Mesenchymal stem cell (in vitro differentiated cells and primary cell): ENCODE measurements around the gene TNFRSF8.
A peak's percentile ranks its signal among the peaks of the same experiment; 100 is the strongest.

ENCODE experiments used
- DNase-seq: peaks from one replicate; pipeline ENCODE4 v3.0.0-alpha.2; 2013
- H2AFZ ChIP-seq: one replicate; pipeline ENCODE4 v1.6.1; 2013; ENCODE audit warnings: low read depth, mild to moderate bottlenecking, control low read depth, inconsistent platforms, low read length, moderate library complexity
- H2AK5ac ChIP-seq: 2 replicates; pipeline ENCODE4 v1.6.1; 2013; ENCODE audit warnings: low read length, moderate library complexity, mild to moderate bottlenecking, inconsistent platforms; ENCODE audit not compliant: severe bottlenecking
- H2BK120ac ChIP-seq: one replicate; pipeline ENCODE4 v1.6.1; 2013; ENCODE audit warnings: low read depth, mild to moderate bottlenecking, inconsistent platforms, low read length, moderate library complexity
- H2BK12ac ChIP-seq, 2 experiments: one replicate each; pipeline ENCODE4 v1.6.1; 2013; ENCODE audit warnings: inconsistent platforms in 2 of 2, low read length in 2 of 2, mild to moderate bottlenecking in 2 of 2, moderate library complexity in 2 of 2, control low read depth in 1 of 2
- H2BK15ac ChIP-seq: one replicate; pipeline ENCODE4 v1.6.1; 2013; ENCODE audit warnings: mild to moderate bottlenecking, low read depth, inconsistent platforms; ENCODE audit not compliant: poor library complexity, severe bottlenecking
- H2BK5ac ChIP-seq: 2 replicates; pipeline ENCODE4 v1.6.1; 2013; ENCODE audit warnings: low read depth, mild to moderate bottlenecking, low read length, control low read depth, inconsistent platforms; ENCODE audit not compliant: poor library complexity, severe bottlenecking
- H3K14ac ChIP-seq, 2 experiments: one replicate each; pipeline ENCODE4 v1.6.1; 2013; ENCODE audit warnings: inconsistent platforms in 2 of 2, low read length in 2 of 2, control low read depth in 1 of 2, mild to moderate bottlenecking in 1 of 2, moderate library complexity in 1 of 2
- H3K18ac ChIP-seq, 2 experiments: one replicate each; pipeline ENCODE4 v1.6.1; 2013; ENCODE audit warnings: inconsistent platforms in 2 of 2, low read length in 2 of 2, control low read depth in 1 of 2, low read depth in 1 of 2, mild to moderate bottlenecking in 1 of 2
- H3K23ac ChIP-seq, 2 experiments: one replicate each; pipeline ENCODE4 v1.6.1; 2013; ENCODE audit warnings: inconsistent platforms in 2 of 2, low read length in 2 of 2, mild to moderate bottlenecking in 2 of 2, moderate library complexity in 2 of 2, control low read depth in 1 of 2
- H3K27ac ChIP-seq: 2 replicates; pipeline ENCODE4 v1.5.1; 2013; ENCODE audit warnings: mild to moderate bottlenecking, moderate library complexity, low read length, control low read depth, inconsistent platforms; ENCODE audit not compliant: poor library complexity, severe bottlenecking
- H3K27me3 ChIP-seq, 2 experiments: 2 replicates each; pipeline versions ENCODE4 v1.6.1 to v1.7.0; 2013; ENCODE audit warnings: low read length in 2 of 2, mild to moderate bottlenecking in 2 of 2, moderate library complexity in 2 of 2, control low read depth in 1 of 2, inconsistent platforms in 1 of 2; ENCODE audit not compliant: control insufficient read depth in 1 of 2, insufficient read depth in 1 of 2
- H3K36me3 ChIP-seq, 2 experiments: 2 replicates each; pipeline versions ENCODE4 v1.6.1 to v1.7.0; 2013; ENCODE audit warnings: low read length in 2 of 2, control low read depth in 1 of 2, inconsistent platforms in 1 of 2, low read depth in 1 of 2, mild to moderate bottlenecking in 1 of 2; ENCODE audit not compliant: insufficient read depth in 2 of 2, control insufficient read depth in 1 of 2
- H3K4ac ChIP-seq, 2 experiments: one replicate each; pipeline ENCODE4 v1.6.1; 2013; ENCODE audit warnings: inconsistent platforms in 2 of 2, low read length in 2 of 2, mild to moderate bottlenecking in 2 of 2, moderate library complexity in 2 of 2, control low read depth in 1 of 2, low read depth in 1 of 2
- H3K4me1 ChIP-seq: 2 replicates; pipeline ENCODE4 v1.6.1; 2013; ENCODE audit warnings: low read depth, low read length, control low read depth; ENCODE audit not compliant: control insufficient read depth, insufficient read depth
- H3K4me2 ChIP-seq: 2 replicates; pipeline ENCODE4 v1.6.1; 2013; ENCODE audit warnings: low read length, mild to moderate bottlenecking, inconsistent platforms; ENCODE audit not compliant: poor library complexity, severe bottlenecking
- H3K4me3 ChIP-seq, 2 experiments: 2 replicates each; pipeline versions ENCODE4 v1.5.1 to v1.7.0; 2013; ENCODE audit warnings: low read length in 2 of 2, mild to moderate bottlenecking in 2 of 2, control low read depth in 1 of 2, low read depth in 1 of 2; ENCODE audit not compliant: insufficient read depth in 1 of 2
- H3K79me1 ChIP-seq: replicated peaks from 2 replicates; pipeline ENCODE4 v1.6.1; 2013; ENCODE audit warnings: mild to moderate bottlenecking, control low read depth, low read length, inconsistent platforms; ENCODE audit not compliant: poor library complexity, severe bottlenecking
- H3K9ac ChIP-seq: 2 replicates; pipeline ENCODE4 v1.7.0; 2013; ENCODE audit warnings: mild to moderate bottlenecking, low read length, moderate library complexity
- H3K9me3 ChIP-seq: 2 replicates; pipeline ENCODE4 v1.7.0; 2013; ENCODE audit warnings: mild to moderate bottlenecking, low read length; ENCODE audit not compliant: control insufficient read depth
- H4K8ac ChIP-seq: one replicate; pipeline ENCODE4 v1.6.1; 2013; ENCODE audit warnings: inconsistent platforms, mild to moderate bottlenecking, low read length, moderate library complexity
- H4K91ac ChIP-seq: one replicate; pipeline ENCODE4 v1.6.1; 2013; ENCODE audit warnings: mild to moderate bottlenecking, low read length, inconsistent platforms
- WGBS: methylation state at CpG from one replicate; pipeline ENCODE4 v1.1.7; 2013; ENCODE audit warnings: mixed read lengths; 5-methylcytosine and 5-hydroxymethylcytosine counted together

TNFRSF8 gene

GRCh38 chr1:12165342-12165741 is 102.2 kb downstream of the TNFRSF8 start:
- Histone ChIP-seq H2BK12ac (peak overlapping the region; percentile 87 to 90), H3K23ac (no peak overlapping the region), H3K27me3 (peaks cover 0 to 3% of the 10 kb centered on the region in 2 experiments), H3K14ac (peak overlapping the region in 1 of 2 experiments; percentile 23), H3K4me2 (no peak overlapping the region), H2BK5ac (no peak overlapping the region), H3K36me3 (no peaks in the 10 kb centered on the region), H3K79me1 (no peaks in the 10 kb centered on the region), H2AK5ac (no peak overlapping the region), H3K4me1 (peaks cover 31% of the 10 kb centered on the region), H3K18ac (peak overlapping the region in 1 of 2 experiments; percentile 46), H3K9ac (no peak overlapping the region), H2BK15ac (peak overlapping the region; percentile 37), H4K8ac (no peak overlapping the region), H3K9me3 (no peaks in the 10 kb centered on the region), H4K91ac (no peak overlapping the region), H2BK120ac (peak overlapping the region; percentile 24), H3K4me3 (no peak overlapping the region), H3K4ac (no peak overlapping the region), H3K27ac (no peak overlapping the region), H2AFZ (no peak overlapping the region)
- peak; percentile 36 for DNase-seq
- WGBS, result 94% methylated on average over 4 of the region's 4 CpGs

- peaks cover 22% of the 10 kb centered on the region for H3K4me1 ChIP-seq
- H2BK120ac ChIP-seq, result peak within 1 kb of the TSS; percentile 49
- H3K23ac ChIP-seq, result peak within 1 kb of the TSS in 1 of 2 experiments; percentile 77
- no peaks in the 10 kb centered on the region for H3K79me1 ChIP-seq
- peak within 1 kb of the TSS; percentile 57 for H2BK15ac ChIP-seq
- peak within 1 kb of the TSS in 1 of 2 experiments; percentile 90 for H2BK12ac ChIP-seq
- no peaks in the 10 kb centered on the region for H3K36me3 ChIP-seq
- peak within 1 kb of the TSS; percentile 79 for H2AFZ ChIP-seq
- H3K14ac ChIP-seq, result peak within 1 kb of the TSS in 1 of 2 experiments; percentile 22
- H2BK5ac ChIP-seq, result no peak within 1 kb of the TSS
- peak within 1 kb of the TSS; percentile 90 for H3K9ac ChIP-seq
- no peak within 1 kb of the TSS for H2AK5ac ChIP-seq
- peak; percentile 67 for DNase-seq
- 7% methylated on average over 58 of the region's 79 CpGs for WGBS
- H4K91ac ChIP-seq, result peak within 1 kb of the TSS; percentile 83
- peak within 1 kb of the TSS; percentile 24 to 61 for H3K4ac ChIP-seq
- no peak within 1 kb of the TSS for H3K27ac ChIP-seq
- H4K8ac ChIP-seq, result peak within 1 kb of the TSS; percentile 79
- peak within 1 kb of the TSS; percentile 64 to 92 for H3K4me3 ChIP-seq
- H3K27me3 ChIP-seq, result peaks cover 0 to 3% of the 10 kb centered on the region in 2 experiments
- H3K18ac ChIP-seq, result peak within 1 kb of the TSS; percentile 81 to 90
- peak within 1 kb of the TSS; percentile 88 for H3K4me2 ChIP-seq
- H3K9me3 ChIP-seq, result no peaks in the 10 kb centered on the region
Observed at GRCh38 chr1:12166834-12167492, 103.9 kb downstream of the TNFRSF8 start, which contains the start of gene TNFRSF1B. TNFRSF1B (plus strand) TSS chr1:12166991; CDS start chr1:12167092, 101 bp downstream.

GRCh38 chr1:12167493-12168429 is 104.7 kb downstream of the TNFRSF8 start:
- Histone ChIP-seq H3K36me3 (no peaks in the 10 kb centered on the region), H2BK120ac (peak overlapping the region; percentile 49), H3K9me3 (no peaks in the 10 kb centered on the region), H3K27ac (no peak overlapping the region), H2BK15ac (peak overlapping the region; percentile 57), H3K9ac (peak overlapping the region; percentile 90), H2BK12ac (peak overlapping the region in 1 of 2 experiments; percentile 80), H2AK5ac (no peak overlapping the region), H3K4ac (peak overlapping the region; percentile 61 to 82), H3K23ac (peak overlapping the region in 1 of 2 experiments; percentile 77), H4K8ac (no peak overlapping the region), H2AFZ (peak overlapping the region; percentile 79), H2BK5ac (no peak overlapping the region), H3K27me3 (peaks cover 0 to 3% of the 10 kb centered on the region in 2 experiments), H3K14ac (peak overlapping the region in 1 of 2 experiments; percentile 66), H3K4me3 (peak overlapping the region in 1 of 2 experiments; percentile 92), H3K4me2 (peak overlapping the region; percentile 88), H3K18ac (peak overlapping the region; percentile 81 to 87), H3K79me1 (no peaks in the 10 kb centered on the region), H3K4me1 (peaks cover 16% of the 10 kb centered on the region), H4K91ac (peak overlapping the region; percentile 83)
- peak; percentile 32 for DNase-seq
- 32% methylated on average over 33 of the region's 33 CpGs for WGBS
